ENCODE results near the gene GOSR2. TPM values are rescaled to one million over a fixed set of nuclear protein-coding genes. Genes with fewer than 3 reads are reported as not detected.
A peak's percentile ranks its signal among the peaks of the same experiment; 100 is the strongest.

The GOSR2 gene
- total and polyA plus RNA-seq, 2 of the 13 experiments (the other 11 are each of a cell fraction or from before 2014, with no cell fraction given): 61.5 to 63.9 TPM

DNA sequence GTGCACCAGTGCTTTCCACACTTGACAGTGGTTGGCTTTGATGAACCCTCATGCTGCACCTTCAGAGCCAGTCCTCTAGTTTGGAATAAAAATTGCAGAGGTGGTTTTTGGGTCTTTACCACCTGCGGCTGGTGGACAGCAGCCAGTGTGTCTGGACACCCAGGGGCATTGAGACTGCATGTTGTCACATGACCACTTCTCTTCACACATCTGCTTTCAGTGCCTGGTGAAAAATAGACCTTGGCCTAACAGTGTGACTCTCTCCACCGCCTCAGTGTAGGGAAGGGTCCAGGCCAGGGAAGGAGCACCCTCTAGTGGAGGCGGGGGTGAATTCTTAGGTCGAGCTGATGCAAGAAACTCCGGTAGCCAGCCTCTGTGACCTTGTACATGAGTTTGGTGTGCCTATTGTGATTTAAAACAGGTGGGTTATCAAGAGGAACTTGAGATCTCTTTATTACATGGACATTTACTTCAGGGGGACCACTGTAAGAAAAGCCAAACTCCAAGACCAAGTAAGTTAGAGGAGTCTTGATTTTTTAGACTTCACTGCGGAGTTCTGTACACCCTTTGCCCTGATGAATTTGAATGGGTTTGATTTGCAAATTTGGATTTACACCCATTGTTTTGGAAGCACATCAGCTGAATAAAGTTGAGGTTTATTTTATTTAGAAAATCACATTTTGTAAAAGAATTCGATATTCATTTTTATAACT lies 17.9 kb downstream of the GOSR2 start (continued):
- TF ChIP-seq, protein P1, sequence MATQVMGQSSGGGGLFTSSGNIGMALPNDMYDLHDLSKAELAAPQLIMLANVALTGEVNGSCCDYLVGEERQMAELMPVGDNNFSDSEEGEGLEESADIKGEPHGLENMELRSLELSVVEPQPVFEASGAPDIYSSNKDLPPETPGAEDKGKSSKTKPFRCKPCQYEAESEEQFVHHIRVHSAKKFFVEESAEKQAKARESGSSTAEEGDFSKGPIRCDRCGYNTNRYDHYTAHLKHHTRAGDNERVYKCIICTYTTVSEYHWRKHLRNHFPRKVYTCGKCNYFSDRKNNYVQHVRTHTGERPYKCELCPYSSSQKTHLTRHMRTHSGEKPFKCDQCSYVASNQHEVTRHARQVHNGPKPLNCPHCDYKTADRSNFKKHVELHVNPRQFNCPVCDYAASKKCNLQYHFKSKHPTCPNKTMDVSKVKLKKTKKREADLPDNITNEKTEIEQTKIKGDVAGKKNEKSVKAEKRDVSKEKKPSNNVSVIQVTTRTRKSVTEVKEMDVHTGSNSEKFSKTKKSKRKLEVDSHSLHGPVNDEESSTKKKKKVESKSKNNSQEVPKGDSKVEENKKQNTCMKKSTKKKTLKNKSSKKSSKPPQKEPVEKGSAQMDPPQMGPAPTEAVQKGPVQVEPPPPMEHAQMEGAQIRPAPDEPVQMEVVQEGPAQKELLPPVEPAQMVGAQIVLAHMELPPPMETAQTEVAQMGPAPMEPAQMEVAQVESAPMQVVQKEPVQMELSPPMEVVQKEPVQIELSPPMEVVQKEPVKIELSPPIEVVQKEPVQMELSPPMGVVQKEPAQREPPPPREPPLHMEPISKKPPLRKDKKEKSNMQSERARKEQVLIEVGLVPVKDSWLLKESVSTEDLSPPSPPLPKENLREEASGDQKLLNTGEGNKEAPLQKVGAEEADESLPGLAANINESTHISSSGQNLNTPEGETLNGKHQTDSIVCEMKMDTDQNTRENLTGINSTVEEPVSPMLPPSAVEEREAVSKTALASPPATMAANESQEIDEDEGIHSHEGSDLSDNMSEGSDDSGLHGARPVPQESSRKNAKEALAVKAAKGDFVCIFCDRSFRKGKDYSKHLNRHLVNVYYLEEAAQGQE (IDR thresholded peaks at IDR 0.05; ENCODE audit: borderline replicate concordance in 1 of 2, low read depth in 1 of 2, low read length in 2 of 2): no peak
- TF ChIP-seq ZNF230 (CRISPR knock-in tag; IDR thresholded peaks at IDR 0.05) (0 out of 2 replicates have a peak, but pooled peaks have one; percentile 47), SRSF9 (IDR thresholded peaks at IDR 0.05; ENCODE audit: borderline replicate concordance, insufficient read depth, low read depth, low read length, poor library complexity, severe bottlenecking) (no peak), ZNF317 (CRISPR knock-in tag; IDR thresholded peaks at IDR 0.05) (no peak), TSC22D2 (CRISPR knock-in tag; IDR thresholded peaks at IDR 0.05; ENCODE audit: borderline replicate concordance) (peak; percentile 79; the same call in 1 of the 2 replicates), ZNF367 (CRISPR knock-in tag; IDR thresholded peaks at IDR 0.05; ENCODE audit: borderline replicate concordance) (no peak), NCOR1 (IDR thresholded peaks at IDR 0.05; ENCODE audit: borderline replicate concordance, low read length) (no peak), ZNF282 (IDR thresholded peaks at IDR 0.05; ENCODE audit: partially characterized antibody) (no peak), ZNF30 (CRISPR knock-in tag; IDR thresholded peaks at IDR 0.05) (no peak), ZC3H13 (CRISPR knock-in tag; IDR thresholded peaks at IDR 0.05) (no peak), HOXA3 (CRISPR knock-in tag; IDR thresholded peaks at IDR 0.05) (peak; percentile 63), ZNF713 (CRISPR knock-in tag; IDR thresholded peaks at IDR 0.05) (no peak), ZNF510 (CRISPR knock-in tag; IDR thresholded peaks at IDR 0.05; ENCODE audit: low read depth) (no peak), BCL6 (CRISPR knock-in tag; IDR thresholded peaks at IDR 0.05) (peak; percentile 52), ZBTB42 (CRISPR knock-in tag; IDR thresholded peaks at IDR 0.05) (no peak), PCBP1 (IDR thresholded peaks at IDR 0.05; ENCODE audit: borderline replicate concordance, low read depth, low read length) (no peak), ZNF557 (CRISPR knock-in tag; IDR thresholded peaks at IDR 0.05) (0 out of 2 replicates have a peak, but pooled peaks have one; percentile 24), ELF3 (CRISPR knock-in tag; IDR thresholded peaks at IDR 0.05) (peak; percentile 57), ZNF775 (CRISPR knock-in tag; IDR thresholded peaks at IDR 0.05; ENCODE audit: borderline replicate concordance) (no peak)
- TF ChIP-seq, protein P2, sequence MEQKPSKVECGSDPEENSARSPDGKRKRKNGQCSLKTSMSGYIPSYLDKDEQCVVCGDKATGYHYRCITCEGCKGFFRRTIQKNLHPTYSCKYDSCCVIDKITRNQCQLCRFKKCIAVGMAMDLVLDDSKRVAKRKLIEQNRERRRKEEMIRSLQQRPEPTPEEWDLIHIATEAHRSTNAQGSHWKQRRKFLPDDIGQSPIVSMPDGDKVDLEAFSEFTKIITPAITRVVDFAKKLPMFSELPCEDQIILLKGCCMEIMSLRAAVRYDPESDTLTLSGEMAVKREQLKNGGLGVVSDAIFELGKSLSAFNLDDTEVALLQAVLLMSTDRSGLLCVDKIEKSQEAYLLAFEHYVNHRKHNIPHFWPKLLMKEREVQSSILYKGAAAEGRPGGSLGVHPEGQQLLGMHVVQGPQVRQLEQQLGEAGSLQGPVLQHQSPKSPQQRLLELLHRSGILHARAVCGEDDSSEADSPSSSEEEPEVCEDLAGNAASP (CRISPR knock-in tag; IDR thresholded peaks at IDR 0.05; ENCODE audit: borderline replicate concordance): peak; percentile 56; the same call in 1 of the 2 replicates
- TF ChIP-seq, protein P3, sequence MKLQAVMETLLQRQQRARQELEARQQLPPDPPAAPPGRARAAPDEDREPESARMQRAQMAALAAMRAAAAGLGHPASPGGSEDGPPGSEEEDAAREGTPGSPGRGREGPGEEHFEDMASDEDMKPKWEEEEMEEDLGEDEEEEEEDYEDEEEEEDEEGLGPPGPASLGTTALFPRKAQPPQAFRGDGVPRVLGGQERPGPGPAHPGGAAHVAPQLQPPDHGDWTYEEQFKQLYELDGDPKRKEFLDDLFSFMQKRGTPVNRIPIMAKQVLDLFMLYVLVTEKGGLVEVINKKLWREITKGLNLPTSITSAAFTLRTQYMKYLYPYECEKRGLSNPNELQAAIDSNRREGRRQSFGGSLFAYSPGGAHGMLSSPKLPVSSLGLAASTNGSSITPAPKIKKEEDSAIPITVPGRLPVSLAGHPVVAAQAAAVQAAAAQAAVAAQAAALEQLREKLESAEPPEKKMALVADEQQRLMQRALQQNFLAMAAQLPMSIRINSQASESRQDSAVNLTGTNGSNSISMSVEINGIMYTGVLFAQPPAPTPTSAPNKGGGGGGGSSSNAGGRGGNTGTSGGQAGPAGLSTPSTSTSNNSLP (IDR thresholded peaks at IDR 0.05; ENCODE audit: low read depth, low read length): peak; percentile 34; the same call in 1 of the 2 replicates
- TF ChIP-seq, protein P4, sequence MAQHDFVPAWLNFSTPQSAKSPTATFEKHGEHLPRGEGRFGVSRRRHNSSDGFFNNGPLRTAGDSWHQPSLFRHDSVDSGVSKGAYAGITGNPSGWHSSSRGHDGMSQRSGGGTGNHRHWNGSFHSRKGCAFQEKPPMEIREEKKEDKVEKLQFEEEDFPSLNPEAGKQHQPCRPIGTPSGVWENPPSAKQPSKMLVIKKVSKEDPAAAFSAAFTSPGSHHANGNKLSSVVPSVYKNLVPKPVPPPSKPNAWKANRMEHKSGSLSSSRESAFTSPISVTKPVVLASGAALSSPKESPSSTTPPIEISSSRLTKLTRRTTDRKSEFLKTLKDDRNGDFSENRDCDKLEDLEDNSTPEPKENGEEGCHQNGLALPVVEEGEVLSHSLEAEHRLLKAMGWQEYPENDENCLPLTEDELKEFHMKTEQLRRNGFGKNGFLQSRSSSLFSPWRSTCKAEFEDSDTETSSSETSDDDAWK (CRISPR knock-in tag; IDR thresholded peaks at IDR 0.05): no peak

All from HepG2 (cell line).